WTC11 (cell line): ENCODE results near the gene UFC1. TPM values are rescaled to one million over a fixed set of nuclear protein-coding genes. Genes with fewer than 3 reads are reported as not detected.

ENCODE experiments used
- ATAC-seq: fragments of 200-7000 bp; cut with Tn5 transposase; 2 replicates; pipeline ENCODE4 v1.10.0; 2021; ENCODE audit warnings: mild to moderate bottlenecking, moderate library complexity
- CTCF ChIA-PET: fragments of 300-600 bp; sonication (Branson Sonifier 250); formaldehyde crosslinking; loops from one replicate; lab custom pipeline; 2021; ENCODE audit warnings: antibody characterized with exemption; lab: Charles Lee
- POLR2A ChIA-PET: fragments of 350-600 bp; sonication (Branson Sonifier 250); formaldehyde crosslinking; loops from one replicate; lab custom pipeline; 2021; ENCODE audit warnings: antibody characterized with exemption; lab: Charles Lee
- DNase-seq: peaks from one replicate; pipeline ENCODE4 v3.0.0; 2021; ENCODE audit warnings: low spot score
- H3K27ac Mint-ChIP-seq: 2 replicates; pipeline ENCODE4 v1.8.0; 2021; ENCODE audit warnings: mixed read lengths
- H3K27me3 Mint-ChIP-seq: 2 replicates; pipeline ENCODE4 v1.8.0; 2021; ENCODE audit warnings: low read depth, mild to moderate bottlenecking, moderate library complexity, mixed read lengths
- H3K36me3 Mint-ChIP-seq: 2 replicates; pipeline ENCODE4 v1.8.0; 2021; ENCODE audit warnings: mixed read lengths
- H3K4me1 Mint-ChIP-seq: 2 replicates; pipeline ENCODE4 v1.8.0; 2022; ENCODE audit warnings: mixed read lengths
- H3K4me3 Mint-ChIP-seq: 2 replicates; pipeline ENCODE4 v1.8.0; 2021; ENCODE audit warnings: mild to moderate bottlenecking, moderate library complexity, mixed read lengths
- H3K9me3 Mint-ChIP-seq: 2 replicates; pipeline ENCODE4 v1.8.0; 2021; ENCODE audit warnings: mixed read lengths
- ATF2 ChIP-seq: sonication (generic); formaldehyde crosslinking; IDR thresholded peaks from 2 replicates; pipeline ENCODE4 v1.8.1; 2022; ENCODE audit warnings: low read depth, missing genetic modification reagents, borderline replicate concordance
- CTCF ChIP-seq: fragments of 200-600 bp; IDR thresholded peaks from 2 replicates; pipeline ENCODE4 v1.8.0; 2022; ENCODE audit warnings: antibody characterized with exemption
- ETV6 ChIP-seq: sonication (generic); formaldehyde crosslinking; IDR thresholded peaks from 2 replicates; pipeline ENCODE4 v1.8.1; 2022; ENCODE audit warnings: mild to moderate bottlenecking, missing genetic modification reagents
- FOXJ3 ChIP-seq: sonication (generic); formaldehyde crosslinking; IDR thresholded peaks from 2 replicates; pipeline ENCODE4 v1.9.0; 2021; ENCODE audit warnings: missing genetic modification reagents, mild to moderate bottlenecking, borderline replicate concordance
- GRHL2 ChIP-seq: fragments of 250-450 bp; sonication (Bioruptor Pico); IDR thresholded peaks from 2 replicates; pipeline ENCODE4 v1.8.0; 2022; ENCODE audit warnings: mild to moderate bottlenecking, moderate library complexity; ENCODE audit not compliant: insufficient replicate concordance, severe bottlenecking
- ZNF232 ChIP-seq: sonication (generic); formaldehyde crosslinking; IDR thresholded peaks from 2 replicates; pipeline ENCODE4 v1.8.0; 2022; ENCODE audit warnings: mild to moderate bottlenecking, missing genetic modification reagents
- ZNF263 ChIP-seq: sonication (generic); formaldehyde crosslinking; IDR thresholded peaks from 2 replicates; pipeline ENCODE4 v1.8.1; 2022; ENCODE audit warnings: low read depth, mild to moderate bottlenecking, moderate library complexity, missing genetic modification reagents
- ZNF396 ChIP-seq: fragments of 250-450 bp; sonication (Bioruptor Pico); IDR thresholded peaks from 2 replicates; pipeline ENCODE4 v1.8.0; 2021; ENCODE audit warnings: mild to moderate bottlenecking, moderate library complexity, borderline replicate concordance
- ZNF423 ChIP-seq: fragments of 250-450 bp; sonication (Bioruptor Pico); IDR thresholded peaks from 2 replicates; pipeline ENCODE4 v2.1.2; 2022; ENCODE audit warnings: mild to moderate bottlenecking, moderate library complexity
- ZNF512 ChIP-seq: sonication (generic); formaldehyde crosslinking; IDR thresholded peaks from 2 replicates; pipeline ENCODE4 v1.8.1; 2022; ENCODE audit warnings: missing genetic modification reagents, borderline replicate concordance
- total RNA-seq: library from RNA; stranded (reverse); gene quantifications from 3 replicates; pipeline ENCODE4 v1.2.3, GENCODE V29; 2021
- TF ChIP-seq, protein P1 (sequence below): sonication (generic); formaldehyde crosslinking; IDR thresholded peaks from 2 replicates; pipeline ENCODE4 v1.8.1; 2022; ENCODE audit warnings: mild to moderate bottlenecking, moderate library complexity, missing genetic modification reagents
- TF ChIP-seq, protein P2 (sequence below): sonication (generic); formaldehyde crosslinking; IDR thresholded peaks from 2 replicates; pipeline ENCODE4 v1.8.1; 2022; ENCODE audit warnings: low read depth, mild to moderate bottlenecking, moderate library complexity, missing genetic modification reagents, borderline replicate concordance
- TF ChIP-seq, protein P3 (sequence below): sonication (generic); formaldehyde crosslinking; IDR thresholded peaks from 2 replicates; pipeline ENCODE4 v1.8.0; 2022; ENCODE audit warnings: mild to moderate bottlenecking, missing genetic modification reagents
- TF ChIP-seq, protein P4 (sequence below): fragments of 250-450 bp; sonication (Bioruptor Pico); conservative IDR thresholded peaks from 2 replicates; pipeline ENCODE4 v1.9.0; 2021; ENCODE audit warnings: mild to moderate bottlenecking
- TF ChIP-seq, protein P5 (sequence below): sonication (generic); formaldehyde crosslinking; IDR thresholded peaks from 2 replicates; pipeline ENCODE4 v1.8.0; 2023; ENCODE audit warnings: mild to moderate bottlenecking, missing genetic modification reagents
- TF ChIP-seq, protein P6 (sequence below): sonication (generic); formaldehyde crosslinking; conservative IDR thresholded peaks from 2 replicates; pipeline ENCODE4 v1.8.1; 2022; ENCODE audit warnings: mild to moderate bottlenecking, missing genetic modification reagents

Gene UFC1
- total RNA-seq, 1 experiment from 2014 or later, result 56.2 TPM

DNA sequence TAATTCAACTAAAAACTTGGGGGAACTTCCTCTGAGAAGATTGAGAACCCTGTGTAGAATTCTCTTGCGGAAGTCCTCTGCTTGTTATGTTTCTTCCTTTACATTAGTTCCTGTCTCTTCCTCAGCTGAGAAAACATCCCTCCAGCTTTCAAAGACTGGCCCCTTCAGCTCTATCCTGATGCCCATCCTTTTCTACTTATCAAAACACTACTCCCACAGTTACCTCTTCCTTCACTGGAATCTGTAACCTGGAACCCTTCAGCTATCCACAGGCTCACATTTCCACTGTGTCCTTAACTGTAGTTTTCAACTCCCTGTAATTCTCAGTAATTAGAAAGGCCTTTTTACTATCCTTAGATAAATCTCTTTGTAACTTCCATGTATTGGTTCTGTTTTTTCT, 15.3 kb upstream of the UFC1 start:
- ChIA-PET POLR2A (no interaction called here), CTCF (interaction anchor here (1.1 to 2.7 kb wide), 2 partner anchors 40 to 67 kb away, joined by 9 to 17 read pairs; partner anchors contain the start of gene KLHDC9)
- no peak for TF ChIP-seq ZNF263 (CRISPR knock-in tag)
- Mint-ChIP-seq H3K27me3 (no peaks in the 10 kb centered on the region), H3K4me3 (no peak overlapping the region), H3K4me1 (peaks cover 8% of the 10 kb centered on the region), H3K36me3 (peaks cover 4% of the 10 kb centered on the region; the same call in 1 of the 2 replicates), H3K27ac (peak overlapping the region; percentile 22), H3K9me3 (no peaks in the 10 kb centered on the region)
- ATAC-seq (no peak), DNase-seq (no peak)

- POLR2A ChIA-PET, result no interaction called here
- Mint-ChIP-seq H3K27ac (no peak overlapping the region), H3K36me3 (peaks cover 4% of the 10 kb centered on the region; the same call in 1 of the 2 replicates), H3K27me3 (no peaks in the 10 kb centered on the region), H3K4me3 (no peak overlapping the region), H3K9me3 (no peaks in the 10 kb centered on the region), H3K4me1 (peaks cover 8% of the 10 kb centered on the region)
- DNase-seq (peak; percentile 30), ATAC-seq (peak; percentile 59; the same call in 1 of the 2 replicates)
- TF ChIP-seq, protein P1, sequence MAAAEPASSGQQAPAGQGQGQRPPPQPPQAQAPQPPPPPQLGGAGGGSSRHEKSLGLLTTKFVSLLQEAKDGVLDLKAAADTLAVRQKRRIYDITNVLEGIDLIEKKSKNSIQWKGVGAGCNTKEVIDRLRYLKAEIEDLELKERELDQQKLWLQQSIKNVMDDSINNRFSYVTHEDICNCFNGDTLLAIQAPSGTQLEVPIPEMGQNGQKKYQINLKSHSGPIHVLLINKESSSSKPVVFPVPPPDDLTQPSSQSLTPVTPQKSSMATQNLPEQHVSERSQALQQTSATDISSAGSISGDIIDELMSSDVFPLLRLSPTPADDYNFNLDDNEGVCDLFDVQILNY (CRISPR knock-in tag), result no peak
- TF ChIP-seq ATF2 (CRISPR knock-in tag) (no peak), CTCF (0 out of 2 replicates have a peak, but pooled peaks have one; percentile 26), ZNF396 (CRISPR knock-in tag) (no peak), FOXJ3 (no peak)
- TF ChIP-seq, protein P2, sequence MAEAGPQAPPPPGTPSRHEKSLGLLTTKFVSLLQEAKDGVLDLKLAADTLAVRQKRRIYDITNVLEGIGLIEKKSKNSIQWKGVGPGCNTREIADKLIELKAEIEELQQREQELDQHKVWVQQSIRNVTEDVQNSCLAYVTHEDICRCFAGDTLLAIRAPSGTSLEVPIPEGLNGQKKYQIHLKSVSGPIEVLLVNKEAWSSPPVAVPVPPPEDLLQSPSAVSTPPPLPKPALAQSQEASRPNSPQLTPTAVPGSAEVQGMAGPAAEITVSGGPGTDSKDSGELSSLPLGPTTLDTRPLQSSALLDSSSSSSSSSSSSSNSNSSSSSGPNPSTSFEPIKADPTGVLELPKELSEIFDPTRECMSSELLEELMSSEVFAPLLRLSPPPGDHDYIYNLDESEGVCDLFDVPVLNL (CRISPR knock-in tag), result no peak
- TF ChIP-seq, protein P3, sequence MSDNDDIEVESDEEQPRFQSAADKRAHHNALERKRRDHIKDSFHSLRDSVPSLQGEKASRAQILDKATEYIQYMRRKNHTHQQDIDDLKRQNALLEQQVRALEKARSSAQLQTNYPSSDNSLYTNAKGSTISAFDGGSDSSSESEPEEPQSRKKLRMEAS, result no peak
- CTCF ChIA-PET, result interaction anchor here (0.7 to 2.7 kb wide), 4 partner anchors 28 to 255 kb away, joined by 4 to 17 read pairs (median 8); partner anchors contain the start of genes ITLN1 and KLHDC9
Measured at GRCh38 chr1:161139766-161140165, 14.0 kb upstream of the UFC1 start.

GRCh38 chr1:161140755-161141400, 12.9 kb upstream of the UFC1 start:
- ChIA-PET CTCF (interaction anchor here (1.0 to 2.7 kb wide), 6 partner anchors 8 to 150 kb away, joined by 3 to 17 read pairs (median 4); partner anchors contain the start of genes DEDD and KLHDC9), POLR2A (no interaction called here)
- Mint-ChIP-seq H3K4me3 (no peak overlapping the region), H3K27me3 (no peaks in the 10 kb centered on the region), H3K27ac (no peak overlapping the region), H3K4me1 (peaks cover 8% of the 10 kb centered on the region), H3K9me3 (no peaks in the 10 kb centered on the region), H3K36me3 (no peaks in the 10 kb centered on the region)
- ATAC-seq (no peak), DNase-seq (no peak)
- TF ChIP-seq, protein P4, sequence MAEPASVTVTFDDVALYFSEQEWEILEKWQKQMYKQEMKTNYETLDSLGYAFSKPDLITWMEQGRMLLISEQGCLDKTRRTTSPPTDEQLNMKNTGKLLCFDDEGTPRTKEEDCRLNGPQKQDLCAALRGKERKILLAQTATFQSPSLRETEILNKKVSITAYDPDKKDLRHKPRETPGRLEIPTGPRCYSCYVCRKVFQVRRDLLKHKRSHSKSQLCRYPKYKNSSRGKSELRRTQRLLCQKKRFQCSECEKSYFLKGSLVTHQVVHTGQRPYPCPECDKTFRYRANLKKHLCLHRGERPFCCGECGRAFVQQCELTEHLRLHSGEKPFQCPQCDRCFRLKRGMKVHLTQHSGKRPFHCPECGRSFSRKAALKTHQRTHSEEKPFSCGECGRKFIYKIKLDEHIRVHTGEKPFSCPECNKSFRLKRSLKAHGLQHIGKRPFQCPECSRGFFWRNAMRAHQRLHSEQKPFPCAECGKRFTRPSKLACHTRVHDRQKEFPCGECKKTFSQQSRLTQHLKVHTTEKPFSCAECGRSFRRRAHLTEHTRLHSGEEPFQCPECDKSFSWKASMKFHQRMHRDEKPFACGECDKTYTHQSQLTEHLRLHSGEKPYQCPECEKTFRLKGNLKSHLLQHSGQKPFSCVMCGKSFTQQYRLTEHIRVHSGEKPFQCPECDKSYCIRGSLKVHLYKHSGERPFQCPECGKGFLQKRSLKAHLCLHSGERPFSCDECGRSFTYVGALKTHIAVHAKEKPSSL, result no peak
- TF ChIP-seq ETV6 (CRISPR knock-in tag), result no peak
- TF ChIP-seq, protein P5, sequence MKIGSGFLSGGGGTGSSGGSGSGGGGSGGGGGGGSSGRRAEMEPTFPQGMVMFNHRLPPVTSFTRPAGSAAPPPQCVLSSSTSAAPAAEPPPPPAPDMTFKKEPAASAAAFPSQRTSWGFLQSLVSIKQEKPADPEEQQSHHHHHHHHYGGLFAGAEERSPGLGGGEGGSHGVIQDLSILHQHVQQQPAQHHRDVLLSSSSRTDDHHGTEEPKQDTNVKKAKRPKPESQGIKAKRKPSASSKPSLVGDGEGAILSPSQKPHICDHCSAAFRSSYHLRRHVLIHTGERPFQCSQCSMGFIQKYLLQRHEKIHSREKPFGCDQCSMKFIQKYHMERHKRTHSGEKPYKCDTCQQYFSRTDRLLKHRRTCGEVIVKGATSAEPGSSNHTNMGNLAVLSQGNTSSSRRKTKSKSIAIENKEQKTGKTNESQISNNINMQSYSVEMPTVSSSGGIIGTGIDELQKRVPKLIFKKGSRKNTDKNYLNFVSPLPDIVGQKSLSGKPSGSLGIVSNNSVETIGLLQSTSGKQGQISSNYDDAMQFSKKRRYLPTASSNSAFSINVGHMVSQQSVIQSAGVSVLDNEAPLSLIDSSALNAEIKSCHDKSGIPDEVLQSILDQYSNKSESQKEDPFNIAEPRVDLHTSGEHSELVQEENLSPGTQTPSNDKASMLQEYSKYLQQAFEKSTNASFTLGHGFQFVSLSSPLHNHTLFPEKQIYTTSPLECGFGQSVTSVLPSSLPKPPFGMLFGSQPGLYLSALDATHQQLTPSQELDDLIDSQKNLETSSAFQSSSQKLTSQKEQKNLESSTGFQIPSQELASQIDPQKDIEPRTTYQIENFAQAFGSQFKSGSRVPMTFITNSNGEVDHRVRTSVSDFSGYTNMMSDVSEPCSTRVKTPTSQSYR (CRISPR knock-in tag), result no peak
- no peak for TF ChIP-seq FOXJ3
- TF ChIP-seq, protein P6, sequence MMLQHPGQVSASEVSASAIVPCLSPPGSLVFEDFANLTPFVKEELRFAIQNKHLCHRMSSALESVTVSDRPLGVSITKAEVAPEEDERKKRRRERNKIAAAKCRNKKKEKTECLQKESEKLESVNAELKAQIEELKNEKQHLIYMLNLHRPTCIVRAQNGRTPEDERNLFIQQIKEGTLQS (CRISPR knock-in tag), result no peak
- TF ChIP-seq GRHL2, result no peak
- no peak for TF ChIP-seq ZNF232
- TF ChIP-seq ZNF423 (CRISPR knock-in tag), result no peak
- no peak for TF ChIP-seq ZNF512 (CRISPR knock-in tag)
